GM23338 (cell line): ENCODE data around the gene ATP8A2. TPM values are rescaled to one million over a fixed set of nuclear protein-coding genes. Genes with fewer than 3 reads are reported as not detected.

Source experiments
- ATAC-seq: fragments of 200-7000 bp; cut with Tn5 transposase; 3 replicates; pipeline ENCODE4 v1.9.1; 2020
- DNase-seq: peaks from one replicate; pipeline ENCODE4 v3.0.0-alpha.2; 2015; ENCODE audit warnings: low spot score
- H2AFZ ChIP-seq: fragments of 200-600 bp; sonication (generic); 2 replicates; pipeline ENCODE4 v1.8.0; 2016; ENCODE audit warnings: antibody characterized with exemption, mild to moderate bottlenecking, moderate library complexity
- H3F3A ChIP-seq: fragments of 200-600 bp; sonication (generic); replicated peaks from 2 replicates; pipeline ENCODE4 v1.8.0; 2017; ENCODE audit warnings: antibody characterized with exemption, mixed run types, low read depth
- H3K27ac ChIP-seq: fragments of 200-600 bp; sonication (generic); 2 replicates; pipeline ENCODE4 v1.6.1; 2016; ENCODE audit warnings: low read depth
- H3K27me3 ChIP-seq: fragments of 200-600 bp; sonication (generic); 2 replicates; pipeline ENCODE4 v1.8.0; 2016; ENCODE audit warnings: mild to moderate bottlenecking, mixed run types, moderate library complexity; ENCODE audit not compliant: insufficient read depth
- H3K36me3 ChIP-seq: fragments of 200-600 bp; sonication (generic); 2 replicates; pipeline ENCODE4 v1.8.0; 2016; ENCODE audit warnings: mild to moderate bottlenecking; ENCODE audit not compliant: insufficient read depth
- H3K4me1 ChIP-seq: fragments of 200-600 bp; sonication (generic); 2 replicates; pipeline ENCODE4 v1.8.0; 2016; ENCODE audit warnings: mild to moderate bottlenecking, moderate library complexity; ENCODE audit not compliant: insufficient read depth
- H3K4me2 ChIP-seq: fragments of 200-600 bp; sonication (generic); 2 replicates; pipeline ENCODE4 v1.7.1; 2017; ENCODE audit warnings: mixed run types
- H3K4me3 ChIP-seq: fragments of 200-600 bp; sonication (generic); 2 replicates; pipeline ENCODE4 v1.6.1; 2016; ENCODE audit warnings: mixed run types
- H3K79me2 ChIP-seq: fragments of 200-600 bp; sonication (generic); replicated peaks from 2 replicates; pipeline ENCODE4 v1.8.0; 2017; ENCODE audit warnings: mild to moderate bottlenecking; ENCODE audit not compliant: insufficient read depth
- H3K9me2 ChIP-seq: fragments of 200-600 bp; sonication (generic); 2 replicates; pipeline ENCODE4 v1.8.0; 2017; ENCODE audit not compliant: insufficient read depth
- H4K20me1 ChIP-seq: fragments of 200-600 bp; sonication (generic); replicated peaks from 2 replicates; pipeline ENCODE4 v1.8.0; 2017; ENCODE audit warnings: mild to moderate bottlenecking; ENCODE audit not compliant: insufficient read depth
- H3K27ac Mint-ChIP-seq: 2 replicates; pipeline ENCODE4 v1.8.0; 2020; ENCODE audit warnings: inconsistent platforms, mild to moderate bottlenecking, moderate library complexity, mixed read lengths
- H3K27me3 Mint-ChIP-seq: 3 replicates; pipeline ENCODE4 v1.8.0; 2022; ENCODE audit warnings: low read depth, mild to moderate bottlenecking, moderate library complexity, mixed read lengths, inconsistent platforms; ENCODE audit not compliant: insufficient read depth, poor library complexity
- H3K36me3 Mint-ChIP-seq: 3 replicates; pipeline ENCODE4 v1.8.0; 2021; ENCODE audit warnings: low read depth, mild to moderate bottlenecking, inconsistent platforms, moderate library complexity, mixed read lengths
- H3K4me1 Mint-ChIP-seq: 3 replicates; pipeline ENCODE4 v1.8.0; 2020; ENCODE audit warnings: mild to moderate bottlenecking, inconsistent platforms, mixed read lengths
- H3K4me3 Mint-ChIP-seq: 3 replicates; pipeline ENCODE4 v1.8.0; 2021; ENCODE audit warnings: moderate library complexity, mild to moderate bottlenecking, inconsistent platforms, mixed read lengths
- H3K9me3 Mint-ChIP-seq: 3 replicates; pipeline ENCODE4 v1.8.0; 2020; ENCODE audit warnings: moderate library complexity, mild to moderate bottlenecking, inconsistent platforms, mixed read lengths
- CREB1 ChIP-seq: fragments of 250-450 bp; sonication (Bioruptor Pico); IDR thresholded peaks from 2 replicates; pipeline ENCODE4 v1.5.0; 2020; ENCODE audit warnings: low read depth, mild to moderate bottlenecking, moderate library complexity
- CTCF ChIP-seq, 2 experiments: fragments of 200-600 bp in 1 of 2; sonication (generic) in 1 of 2; conservative IDR thresholded peaks; 2 replicates each; pipeline versions ENCODE4 v1.5.1 to v1.6.1; 2016 to 2017; ENCODE audit warnings: antibody characterized with exemption in 2 of 2, low read depth in 2 of 2, mild to moderate bottlenecking in 2 of 2, moderate library complexity in 1 of 2
- ETS1 ChIP-seq: IDR thresholded peaks from 2 replicates; pipeline ENCODE4 v1.6.1; 2016; ENCODE audit warnings: antibody characterized with exemption
- EZH2 ChIP-seq: fragments of 200-600 bp; sonication (generic); IDR thresholded peaks from one replicate; pipeline ENCODE4 v1.8.0; 2017; ENCODE audit warnings: antibody characterized with exemption, mild to moderate bottlenecking, low read depth; ENCODE audit not compliant: unreplicated experiment
- EZH2phosphoT487 ChIP-seq: fragments of 200-600 bp; sonication (generic); IDR thresholded peaks from one replicate; pipeline ENCODE4 v1.8.1; 2018; ENCODE audit warnings: antibody characterized with exemption; ENCODE audit not compliant: unreplicated experiment
- JUNB ChIP-seq: IDR thresholded peaks from one replicate; pipeline ENCODE4 v1.6.1; 2016; ENCODE audit warnings: antibody characterized with exemption; ENCODE audit not compliant: unreplicated experiment
- NANOG ChIP-seq: IDR thresholded peaks from 2 replicates; pipeline ENCODE4 v1.6.1; 2016; ENCODE audit warnings: antibody characterized with exemption, borderline replicate concordance
- POLR2AphosphoS5 ChIP-seq: IDR thresholded peaks from 2 replicates; pipeline ENCODE4 v1.6.1; 2016; ENCODE audit warnings: antibody characterized with exemption, low read depth
- REST ChIP-seq: IDR thresholded peaks from one replicate; pipeline ENCODE4 v1.6.1; 2018; ENCODE audit warnings: antibody characterized with exemption; ENCODE audit not compliant: unreplicated experiment
- STAT1 ChIP-seq: IDR thresholded peaks from one replicate; pipeline ENCODE4 v1.6.1; 2016; ENCODE audit warnings: antibody characterized with exemption; ENCODE audit not compliant: unreplicated experiment
- ZNF114 ChIP-seq: fragments of 250-450 bp; sonication (Bioruptor Pico); IDR thresholded peaks from 2 replicates; pipeline ENCODE4 v1.5.0; 2020; ENCODE audit warnings: mild to moderate bottlenecking, moderate library complexity
- ZNF331 ChIP-seq: fragments of 250-450 bp; sonication (Bioruptor Pico); IDR thresholded peaks from 2 replicates; pipeline ENCODE4 v1.5.0; 2020; ENCODE audit warnings: low read depth, mild to moderate bottlenecking, moderate library complexity
- ZNF462 ChIP-seq: fragments of 250-450 bp; sonication (Bioruptor Pico); IDR thresholded peaks from 2 replicates; pipeline ENCODE4 v1.5.0; 2020; ENCODE audit warnings: mild to moderate bottlenecking, moderate library complexity
- polyA plus RNA-seq: library from polyadenylated mRNA; unstranded; fragments of >200 nt; fragmentation: Nextera tagmentation; extraction: Ambion mirVana; gene quantifications from 2 replicates; pipeline ENCODE4 v1.2.1, GENCODE V29; 2016
- total RNA-seq: library from RNA; depleted of rRNA; stranded (reverse); fragments of >200 nt; shearing (Covaris generic); gene quantifications from 2 replicates; pipeline ENCODE4 v1.2.3, GENCODE V29; 2014

ATP8A2 gene
- total and polyA plus RNA-seq, 2 experiments from 2014 or later, result 5.7 to 8.8 TPM

GRCh38 chr13:26071691-26072090 is 699.9 kb downstream of the ATP8A2 start:
- Histone ChIP-seq H3K4me2 (no peak overlapping the region), H3K36me3 (no peaks in the 10 kb centered on the region), H3K4me1 (no peaks in the 10 kb centered on the region), H3K79me2 (no peaks in the 10 kb centered on the region), H3K27ac (no peak overlapping the region), H3K27me3 (no peaks in the 10 kb centered on the region), H3K9me2 (no peaks in the 10 kb centered on the region), H4K20me1 (no peaks in the 10 kb centered on the region), H2AFZ (no peak overlapping the region), H3K4me3 (no peak overlapping the region), H3F3A (no peaks in the 10 kb centered on the region)
- DNase-seq (no peak), ATAC-seq (no peak)
- TF ChIP-seq ZNF114 (CRISPR knock-in tag), result no peak
- TF ChIP-seq EZH2phosphoT487, result no peak
- TF ChIP-seq CREB1, result no peak
- no peak for TF ChIP-seq JUNB
- no peak for TF ChIP-seq EZH2
- TF ChIP-seq ZNF462, result no peak
- no peak for TF ChIP-seq CTCF (conservative IDR thresholded peaks at IDR 0.05; ENCODE audit: low read depth in 2 of 2)
- no peak for TF ChIP-seq STAT1
- no peak for TF ChIP-seq NANOG
- no peak for TF ChIP-seq REST
- no peak for TF ChIP-seq ZNF331 (CRISPR knock-in tag)
- TF ChIP-seq POLR2AphosphoS5, result no peak
- TF ChIP-seq ETS1, result no peak
- Mint-ChIP-seq H3K4me3 (no peak overlapping the region), H3K36me3 (no peaks in the 10 kb centered on the region), H3K27me3 (no peaks in the 10 kb centered on the region), H3K4me1 (no peaks in the 10 kb centered on the region), H3K27ac (no peak overlapping the region), H3K9me3 (no peaks in the 10 kb centered on the region)
